Measurements from ENCODE around the gene UBE2O.

The UBE2O gene

GRCh38 chr17:76462556-76463290 lies 9.8 kb upstream of the UBE2O start:
- FAIRE-seq = no peak

GRCh38 chr17:76461765-76462555 lies 9.0 kb upstream of the UBE2O start:
- no peak for FAIRE-seq

DNA sequence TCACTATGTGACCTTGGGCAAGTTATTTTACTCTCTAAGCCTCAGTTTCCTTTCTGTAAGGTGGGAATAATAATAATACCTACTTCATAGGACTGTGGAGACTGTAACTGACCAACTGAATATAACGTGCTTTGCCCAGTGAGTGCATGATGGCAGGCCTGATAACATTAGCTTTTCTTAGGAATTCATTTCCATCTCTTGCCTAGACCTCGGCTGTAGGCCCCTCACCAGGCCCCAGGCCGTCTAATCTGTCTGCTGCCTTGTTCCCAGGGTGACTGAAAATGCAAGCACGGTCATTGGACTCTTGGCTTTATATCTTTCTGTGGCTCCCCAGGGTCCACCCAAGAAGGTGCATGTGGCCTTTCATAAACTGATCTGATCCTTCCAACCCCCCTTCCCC lies 6.7 kb upstream of the UBE2O start:
- no peak for FAIRE-seq

DNA sequence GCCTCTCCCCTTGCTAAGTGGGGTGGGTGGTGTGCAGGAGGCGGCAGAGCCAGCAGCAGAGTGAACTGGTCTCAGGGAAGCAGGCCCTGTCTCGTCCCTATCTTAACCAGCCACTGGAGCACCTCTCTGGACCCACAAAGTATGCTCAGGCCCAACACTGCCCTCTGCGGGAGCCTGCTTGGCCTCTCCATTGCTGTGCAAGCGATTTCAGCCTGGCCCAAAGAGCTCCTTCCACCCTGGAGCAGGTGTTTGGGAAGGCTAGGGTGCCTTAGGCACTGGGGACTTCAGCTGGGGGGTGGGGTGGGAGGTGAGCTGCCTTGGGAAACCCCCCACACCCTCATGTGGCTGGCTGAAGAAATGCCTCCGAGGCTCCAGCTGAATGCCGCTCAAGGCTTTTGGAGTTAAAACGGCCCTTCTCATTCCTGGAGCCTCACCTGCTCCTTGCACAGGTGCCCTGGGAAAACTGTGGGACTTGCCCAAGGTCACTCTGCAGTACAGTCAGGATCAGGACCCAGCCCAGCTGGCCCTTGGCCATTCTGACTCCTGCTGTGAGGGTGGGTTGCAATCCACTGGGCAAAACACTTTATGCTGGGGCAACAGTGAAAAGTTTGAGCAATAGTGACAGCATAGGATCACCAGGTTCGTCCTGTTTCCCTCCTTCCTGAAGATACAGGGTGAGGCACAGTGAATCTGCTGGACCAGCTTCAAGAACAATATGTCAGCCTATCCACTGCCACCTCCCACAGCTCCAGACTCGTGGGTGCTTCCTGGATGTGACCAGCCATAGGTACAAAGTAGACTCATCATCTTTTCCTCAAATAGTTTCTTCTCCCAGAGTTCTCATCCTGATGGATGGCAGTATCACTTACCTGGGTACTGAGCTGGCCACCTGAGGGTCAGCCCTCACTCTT lies 5.9 kb upstream of the UBE2O start:
- FAIRE-seq = no peak

DNA sequence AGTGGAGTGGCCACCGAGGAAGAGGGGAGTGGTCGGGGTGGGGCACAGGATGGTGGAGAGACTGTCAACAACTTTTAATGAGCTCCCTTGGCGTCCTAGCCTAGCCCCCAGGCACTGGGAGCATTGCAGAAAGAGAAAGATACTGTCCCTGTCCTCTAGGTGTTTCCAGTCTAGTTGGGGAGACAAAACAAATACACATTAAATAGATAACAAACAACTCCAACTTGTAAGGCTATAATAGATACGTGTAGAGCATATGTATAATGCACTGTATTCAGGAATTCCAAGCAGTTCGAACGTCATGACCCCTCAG lies 435 bp upstream of the UBE2O start:
- no peak for FAIRE-seq

- no peak for FAIRE-seq
Observed at GRCh38 chr17:76452127-76452659, 759 bp downstream of the UBE2O start.

GRCh38 chr17:76451506-76451905 lies 1.4 kb downstream of the UBE2O start:
- no peak for FAIRE-seq

DNA sequence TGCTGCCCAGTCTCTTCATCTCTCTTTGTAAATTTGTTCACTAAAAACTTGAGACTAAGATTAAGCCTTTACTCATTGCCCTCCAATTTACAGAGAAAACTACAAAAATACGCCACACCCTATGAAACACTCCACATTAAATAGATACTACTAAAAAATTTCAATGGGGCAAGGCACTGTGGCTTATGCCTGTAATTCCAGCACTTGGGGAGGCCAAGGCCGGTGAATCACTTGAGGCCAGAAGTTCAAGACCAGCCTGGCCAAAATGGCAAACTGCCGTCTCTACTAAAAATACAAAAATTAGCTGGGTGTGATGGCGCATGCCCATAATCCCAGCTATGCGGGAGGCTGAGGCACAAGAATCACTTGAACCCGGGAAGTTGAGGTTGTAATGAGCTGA lies 3.8 kb downstream of the UBE2O start:
- FAIRE-seq = no peak

GRCh38 chr17:76447931-76448652 lies 4.9 kb downstream of the UBE2O start:
- no peak for FAIRE-seq

DNA sequence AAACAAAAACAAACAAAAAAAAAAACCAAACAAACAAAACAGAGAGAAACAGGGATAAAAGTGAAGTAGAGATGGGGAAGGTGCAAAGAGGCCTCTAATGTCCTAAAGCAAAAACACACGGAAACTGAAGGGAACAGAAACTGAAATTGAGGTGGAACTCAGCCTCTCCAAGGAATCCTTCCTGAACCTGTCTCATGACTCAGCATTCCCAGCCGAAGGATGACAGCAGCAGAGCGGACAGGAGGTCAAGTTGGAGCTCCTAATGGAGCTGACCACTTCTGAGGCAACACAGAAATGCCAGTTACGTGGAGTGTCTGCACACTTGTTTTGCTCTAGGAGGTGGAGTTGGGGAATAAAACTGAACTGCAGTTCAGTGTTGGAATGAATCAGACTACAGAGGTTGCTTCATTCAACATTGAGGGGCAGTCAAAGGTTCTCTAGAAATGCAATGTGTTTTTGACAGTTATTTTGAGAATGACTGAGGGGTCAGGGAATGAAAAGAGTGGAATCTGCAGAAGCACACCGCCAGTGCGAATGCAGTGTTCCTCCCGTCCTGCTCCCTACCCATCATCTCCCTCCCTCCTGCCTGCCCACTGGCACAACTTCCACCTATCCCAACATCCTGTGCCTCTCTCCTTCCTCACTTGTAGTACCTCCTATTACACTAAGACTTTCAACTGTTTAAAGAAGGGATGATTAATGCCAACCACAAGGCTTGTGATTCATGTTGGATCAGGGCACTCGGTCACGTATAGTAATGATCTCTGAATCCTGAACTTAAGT lies 6.3 kb downstream of the UBE2O start:
- no peak for FAIRE-seq

GRCh38 chr17:76445697-76446448 lies 7.1 kb downstream of the UBE2O start:
- no peak for FAIRE-seq

GRCh38 chr17:76444518-76445311 lies 8.2 kb downstream of the UBE2O start:
- no peak for FAIRE-seq

- no peak for FAIRE-seq
Observed at GRCh38 chr17:76442341-76443338, 10.3 kb downstream of the UBE2O start.

DNA sequence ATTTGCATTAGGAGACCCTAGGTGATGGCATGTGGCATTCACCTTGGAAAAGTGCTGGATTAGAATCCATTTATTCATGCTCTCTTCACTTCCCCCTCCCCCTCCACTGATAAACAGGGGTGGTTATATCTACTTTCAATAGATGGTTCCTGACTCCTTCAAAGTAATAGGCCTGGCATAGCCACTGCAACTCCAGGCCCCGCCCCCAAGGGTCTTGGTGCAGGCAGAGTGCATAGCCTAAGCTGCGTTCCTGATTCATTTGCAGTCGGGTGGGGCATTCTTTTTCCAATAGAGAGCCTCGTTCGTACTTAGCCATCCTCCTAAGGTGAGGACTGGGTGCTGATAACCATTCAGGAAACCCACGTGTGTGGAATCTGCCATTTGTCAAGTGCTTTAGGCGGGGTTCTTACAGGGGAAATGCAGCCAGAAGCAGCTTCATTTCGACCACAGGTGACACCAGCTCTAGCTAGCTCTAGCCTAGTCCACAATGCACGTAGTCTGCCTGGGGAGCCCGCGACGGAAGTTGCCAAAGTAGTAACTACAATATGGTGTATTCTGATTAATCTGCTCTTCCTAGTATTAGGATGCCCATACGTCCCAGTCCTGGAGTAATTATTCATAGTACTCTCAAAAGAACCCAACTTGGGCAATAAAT lies 11.1 kb downstream of the UBE2O start:
- FAIRE-seq = no peak

GRCh38 chr17:76440751-76441362 lies 12.1 kb downstream of the UBE2O start:
- FAIRE-seq = no peak

GRCh38 chr17:76439314-76439928 lies 13.5 kb downstream of the UBE2O start:
- no peak for FAIRE-seq

DNA sequence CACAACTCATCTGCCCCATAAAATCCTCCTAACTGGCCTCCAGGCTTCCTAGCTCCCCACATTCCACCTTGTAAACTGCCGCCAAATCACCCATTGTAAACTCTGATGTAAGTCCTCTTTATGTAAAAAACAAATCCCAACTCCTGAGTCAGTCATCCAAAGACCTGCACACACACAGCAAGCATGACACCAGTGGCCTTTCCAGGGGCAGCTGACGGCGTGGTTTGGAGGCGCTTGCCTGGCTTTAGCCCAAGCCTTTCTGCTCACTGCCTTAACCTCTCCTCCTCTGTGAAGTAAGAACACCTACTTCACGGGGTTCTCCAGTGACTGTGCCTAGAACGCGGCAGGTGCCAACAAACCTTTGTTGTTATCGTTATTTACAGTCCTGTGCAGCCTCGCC lies 14.0 kb downstream of the UBE2O start:
- FAIRE-seq = no peak

Data from A204.1 (cell line).